NCI-H226 (cell line): Measurements from ENCODE around the gene CD300LD.
"Not testable (repeated sequence)": the region's sequence is repeated elsewhere in the genome, so short reads cannot be mapped to it uniquely, and the experiment has no call there.

Source experiments
- DNase-seq: peaks from one replicate; pipeline ENCODE4 v3.0.0-alpha.2; 2015

CD300LD gene

GRCh38 chr17:74569020-74570003, 22.8 kb downstream of the CD300LD start:
- peak; percentile 99 for DNase-seq

GRCh38 chr17:74568106-74568873, 23.8 kb downstream of the CD300LD start:
- DNase-seq, result peak; percentile 24

DNA sequence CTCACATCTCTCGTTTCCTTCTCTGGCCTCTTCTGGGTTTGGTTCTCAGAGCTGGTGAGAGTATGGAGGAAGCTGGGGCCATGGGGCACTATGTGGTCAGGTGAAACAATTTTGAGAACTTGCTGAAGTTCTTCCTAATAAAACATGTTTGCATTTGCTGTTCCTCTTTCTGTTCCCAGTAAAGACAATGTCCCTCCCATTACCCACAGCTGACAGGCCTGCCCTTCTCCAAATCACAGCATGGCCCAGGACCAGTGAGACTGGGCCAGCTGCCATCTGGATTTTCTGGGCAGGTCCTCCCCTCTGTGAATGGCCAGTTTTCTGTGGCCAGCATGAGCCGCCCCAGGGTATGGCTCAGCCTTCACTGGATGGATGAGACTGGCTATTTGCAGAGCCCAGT, 24.7 kb downstream of the CD300LD start, which contains the start of gene CD300H:
Gene CD300H, minus strand, starts transcription at position 113 of the 400 bp plus-strand sequence.
- DNase-seq, result no peak

- no peak for DNase-seq
Observed at GRCh38 chr17:74566132-74566753, 25.8 kb downstream of the CD300LD start.

DNA sequence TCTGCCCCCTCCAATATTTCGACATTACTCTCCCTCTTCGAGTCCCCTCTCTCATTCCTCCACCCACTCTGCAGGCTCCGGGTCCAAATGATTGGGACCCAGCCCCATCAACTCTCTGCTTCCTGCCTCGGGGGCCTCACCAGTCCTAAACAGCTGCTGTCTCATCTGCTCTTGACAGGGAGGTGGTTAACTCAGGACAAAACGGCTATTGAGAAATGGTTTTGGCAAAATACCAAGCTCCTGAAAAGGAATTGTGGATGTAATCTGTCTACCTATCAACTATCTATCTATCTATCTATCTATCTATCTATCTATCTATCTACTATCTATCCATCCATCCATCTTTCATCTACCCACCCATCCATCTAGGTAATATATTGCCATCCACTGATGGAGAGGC, 27.0 kb downstream of the CD300LD start:
- no peak for DNase-seq

- no peak for DNase-seq
Observed at GRCh38 chr17:74563358-74563757, 28.7 kb downstream of the CD300LD start.

GRCh38 chr17:74561586-74561985, 30.5 kb downstream of the CD300LD start:
- no peak for DNase-seq

GRCh38 chr17:74558882-74559519, 33.1 kb downstream of the CD300LD start:
- DNase-seq, result no peak

GRCh38 chr17:74558402-74558801, 33.7 kb downstream of the CD300LD start:
- DNase-seq, result not testable (repeated sequence)

DNA sequence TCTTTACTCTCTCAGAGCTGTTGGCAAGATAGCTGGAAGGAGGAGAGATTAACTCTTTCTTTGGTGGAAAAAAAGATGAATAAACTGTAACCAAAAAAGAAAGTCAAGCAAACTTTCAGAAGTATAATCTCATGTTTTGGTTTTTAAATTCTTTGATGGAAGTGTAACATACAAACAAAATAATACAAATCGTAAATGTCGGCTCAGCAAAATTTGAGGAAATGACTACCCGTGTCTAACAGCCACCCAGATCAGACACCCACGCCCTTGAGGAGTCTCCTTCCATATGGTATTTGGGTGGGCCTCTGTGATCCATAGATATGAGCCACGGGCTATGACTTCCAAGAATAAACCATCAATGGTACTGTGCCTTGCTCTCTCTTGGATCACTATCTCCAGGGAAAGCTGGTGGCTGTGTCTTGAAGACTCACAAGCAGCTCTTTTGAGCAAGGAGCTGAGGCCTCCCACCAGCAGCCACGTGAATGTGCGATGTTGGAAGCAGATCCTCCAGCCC, 36.6 kb downstream of the CD300LD start:
- DNase-seq, result no peak

- DNase-seq, result no peak
Observed at GRCh38 chr17:74554909-74555308, 37.2 kb downstream of the CD300LD start.

DNA sequence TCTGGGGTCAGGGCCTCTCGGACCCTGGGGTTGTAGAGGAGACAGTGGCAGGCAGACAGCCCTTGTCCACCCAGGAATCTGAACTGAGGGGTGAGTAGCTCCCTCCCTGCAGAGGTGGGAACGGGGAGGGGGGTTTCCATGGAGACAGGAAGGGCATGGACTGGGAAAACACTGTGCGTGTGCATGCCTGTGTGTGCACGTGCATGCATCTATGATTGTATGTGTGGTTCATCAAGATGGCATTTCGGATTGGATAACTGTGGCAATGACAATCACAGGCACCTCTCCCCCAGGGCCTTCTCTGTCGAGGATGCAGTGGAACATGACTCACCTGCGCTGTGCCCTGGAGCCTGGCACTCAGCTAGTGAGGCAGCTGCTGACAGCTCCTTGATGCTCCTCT, 40.0 kb downstream of the CD300LD start:
- DNase-seq, result no peak

DNA sequence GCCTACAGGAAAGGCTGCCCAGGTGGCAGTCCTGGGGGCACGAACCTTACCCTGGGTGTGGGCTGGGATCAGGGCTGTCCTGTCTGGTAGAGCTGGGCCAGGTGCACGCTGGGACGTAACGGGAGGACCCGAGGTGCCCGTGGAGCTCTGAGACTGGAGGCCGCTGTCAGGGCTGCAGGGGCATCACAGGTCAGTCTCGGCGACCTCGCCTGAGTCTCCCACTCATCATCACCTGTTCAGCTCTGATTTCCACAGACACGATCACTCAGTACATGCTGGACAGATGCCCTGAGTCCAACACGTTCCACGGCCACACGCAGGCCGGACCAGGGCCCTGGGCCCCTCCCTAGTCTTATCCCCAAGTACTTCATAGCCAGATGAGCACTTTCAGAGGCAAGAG, 41.5 kb downstream of the CD300LD start:
- DNase-seq, result no peak

DNA sequence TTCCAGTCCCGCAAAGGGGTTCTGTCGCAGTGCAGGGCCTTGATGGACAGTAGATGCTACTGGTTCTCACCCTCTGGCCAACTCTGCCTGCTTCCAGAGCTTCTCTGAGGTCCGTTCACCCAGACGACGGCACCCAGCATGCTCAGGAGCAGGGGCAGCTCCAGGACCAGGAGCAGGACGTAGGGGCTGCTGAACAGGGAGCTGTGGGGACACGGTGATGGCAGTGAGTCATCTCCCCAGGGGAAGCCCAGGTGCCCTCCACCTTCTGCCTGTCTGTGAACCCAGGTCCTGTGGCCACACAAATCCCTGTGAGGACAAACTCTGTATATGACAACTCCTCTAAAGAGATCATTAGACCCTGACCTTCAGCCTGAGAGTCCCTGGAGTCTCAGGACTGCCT, 42.7 kb downstream of the CD300LD start:
- DNase-seq, result no peak

DNA sequence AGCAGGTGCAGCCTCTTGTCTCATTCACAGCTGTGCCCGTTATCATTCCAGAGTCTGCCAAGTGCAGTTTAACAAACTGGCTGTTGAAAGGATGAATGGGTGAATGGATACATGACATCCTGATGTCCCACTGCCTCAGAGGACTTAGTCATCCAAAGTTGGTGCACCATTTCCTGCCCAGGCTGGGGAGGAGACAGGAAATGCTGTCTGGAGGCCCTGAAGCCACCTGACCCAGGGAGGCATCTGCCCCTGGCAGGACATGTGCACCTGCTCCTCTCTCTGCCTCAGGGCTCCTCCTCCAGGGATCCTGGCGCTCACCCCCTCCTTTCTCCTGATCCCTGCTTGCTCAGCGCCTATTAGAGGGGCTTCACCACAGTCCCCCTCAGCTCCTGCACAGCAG, 44.3 kb downstream of the CD300LD start:
- no peak for DNase-seq

DNA sequence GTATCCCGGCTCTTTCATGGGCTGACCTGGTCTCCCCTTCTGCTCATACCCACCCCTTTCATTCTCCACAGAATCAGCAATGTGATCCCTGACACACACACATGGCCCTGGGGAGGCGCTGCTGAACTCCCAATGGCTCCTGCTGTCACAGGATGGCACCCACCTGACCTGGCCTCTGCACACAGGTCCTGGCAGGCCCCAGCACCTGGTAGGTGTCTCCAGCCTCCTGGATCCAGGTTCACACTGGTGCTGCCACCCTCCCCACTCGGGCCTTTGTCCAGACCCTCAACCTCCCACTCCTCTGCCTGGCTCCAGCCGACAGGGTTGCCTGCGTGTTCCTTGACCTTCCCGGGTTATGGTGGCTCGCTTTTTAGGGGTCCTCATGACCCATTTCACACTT, 44.8 kb downstream of the CD300LD start:
- no peak for DNase-seq

DNA sequence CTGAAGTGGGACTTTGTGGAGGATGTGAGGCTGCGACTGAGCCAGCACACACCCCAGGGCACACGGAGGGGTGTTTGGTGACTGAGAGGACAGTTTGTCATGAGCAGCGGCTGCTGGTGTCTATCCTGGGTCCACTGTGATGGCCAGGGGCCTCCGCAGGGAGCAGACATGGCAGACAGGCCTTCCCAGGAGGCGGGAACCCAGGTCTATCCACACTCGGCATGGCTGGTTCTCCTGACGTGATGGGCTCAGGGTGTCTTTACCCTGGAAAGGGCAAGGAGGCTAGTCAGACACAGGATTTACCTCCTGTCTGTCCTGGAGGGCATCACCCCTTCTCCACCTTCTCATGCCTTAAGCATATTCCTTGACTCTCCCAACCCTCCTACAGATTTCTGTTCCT, 45.5 kb downstream of the CD300LD start:
- DNase-seq, result no peak

DNA sequence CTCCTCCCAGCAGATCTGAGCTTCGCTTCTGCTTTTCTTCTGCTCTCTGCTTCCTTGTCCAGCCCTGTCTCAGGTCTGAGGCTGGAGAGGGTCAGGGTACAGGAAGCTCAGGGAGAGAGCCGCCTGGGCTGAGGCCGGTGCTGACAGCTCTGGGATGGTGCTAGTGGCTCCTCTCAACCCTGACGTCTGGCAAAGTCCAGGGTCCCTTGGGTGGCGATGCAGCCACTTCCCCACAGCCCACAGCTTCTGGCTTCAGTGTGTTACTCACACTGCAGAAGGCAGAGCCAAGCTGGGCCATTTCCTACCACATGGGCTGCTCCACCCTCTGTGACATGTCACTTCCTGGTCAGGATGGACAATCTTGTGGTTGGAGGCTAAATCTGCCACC, 46.2 kb downstream of the CD300LD start, which contains the start of gene CD300C:
Gene CD300C, minus strand, starts transcription at position 273 of the 388 bp plus-strand sequence. CDS start 333 bp downstream, outside the sequence.
- no peak for DNase-seq

DNA sequence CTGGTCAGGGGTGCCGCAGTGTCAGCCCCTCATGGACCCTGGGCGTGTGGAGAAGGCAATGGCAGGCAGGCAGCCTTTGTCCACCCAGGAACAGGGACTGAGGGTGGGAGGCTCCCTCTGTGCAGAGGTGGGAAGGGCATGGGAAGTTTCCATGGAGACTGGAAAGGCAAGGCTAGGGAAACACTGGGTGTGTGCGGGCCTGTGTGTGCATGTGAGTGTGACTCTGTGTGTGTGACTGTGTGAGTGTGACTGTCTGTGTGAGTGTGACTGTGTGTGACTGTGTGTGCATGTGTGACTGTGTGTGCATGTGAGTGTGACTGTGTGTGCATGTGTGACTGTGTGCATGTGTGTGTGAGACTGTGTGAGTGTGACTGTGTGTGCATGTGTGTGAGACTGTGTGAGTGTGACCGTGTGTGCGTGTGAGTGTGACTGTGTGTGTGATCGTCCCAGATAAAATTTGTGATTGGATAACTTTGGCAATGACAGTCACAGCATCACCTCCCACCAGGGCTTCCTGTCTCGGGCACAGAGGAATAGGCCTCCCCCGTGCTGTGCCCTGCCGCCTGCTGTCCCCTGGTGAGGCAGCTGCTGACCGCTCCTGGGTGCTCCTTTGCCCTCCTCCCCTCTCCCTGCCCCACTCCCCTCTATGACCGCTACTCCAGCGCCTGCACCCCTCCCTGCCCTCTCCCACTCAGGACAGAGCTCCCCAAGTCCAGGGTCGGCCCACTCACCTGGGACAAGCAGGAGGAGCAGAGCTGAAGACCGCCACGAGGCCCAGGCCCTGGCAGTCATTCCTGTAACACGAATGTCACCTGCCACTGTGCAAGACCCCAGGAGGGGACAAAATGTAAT, 46.9 kb downstream of the CD300LD start:
- no peak for DNase-seq

- no peak for DNase-seq
Observed at GRCh38 chr17:74543891-74544760, 48.0 kb downstream of the CD300LD start.
